HG03460 (cell line): ENCODE measurements around the gene FYB2.

Experiments used
- ATAC-seq: cut with Tn5 transposase; IDR thresholded peaks from one replicate; pipeline ENCODE4 v1.9.1; 2021; ENCODE audit not compliant: unreplicated experiment

FYB2 gene, protein sequence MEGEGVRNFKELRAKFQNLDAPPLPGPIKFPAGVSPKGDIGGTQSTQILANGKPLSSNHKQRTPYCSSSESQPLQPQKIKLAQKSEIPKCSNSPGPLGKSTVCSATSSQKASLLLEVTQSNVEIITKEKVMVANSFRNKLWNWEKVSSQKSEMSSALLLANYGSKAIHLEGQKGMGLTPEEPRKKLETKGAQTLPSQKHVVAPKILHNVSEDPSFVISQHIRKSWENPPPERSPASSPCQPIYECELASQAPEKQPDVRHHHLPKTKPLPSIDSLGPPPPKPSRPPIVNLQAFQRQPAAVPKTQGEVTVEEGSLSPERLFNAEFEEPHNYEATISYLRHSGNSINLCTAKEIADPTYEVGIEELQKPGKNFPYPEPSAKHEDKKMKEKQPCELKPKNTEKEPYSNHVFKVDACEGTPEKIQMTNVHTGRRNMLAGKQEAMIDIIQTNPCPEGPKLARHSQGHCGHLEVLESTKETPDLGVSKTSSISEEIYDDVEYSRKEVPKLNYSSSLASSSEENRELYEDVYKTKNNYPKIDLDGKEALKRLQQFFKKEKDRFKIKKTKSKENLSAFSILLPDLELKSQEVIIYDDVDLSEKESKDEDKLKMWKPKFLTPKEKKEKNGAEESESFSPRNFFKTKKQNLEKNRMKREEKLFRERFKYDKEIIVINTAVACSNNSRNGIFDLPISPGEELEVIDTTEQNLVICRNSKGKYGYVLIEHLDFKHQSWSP

DNA sequence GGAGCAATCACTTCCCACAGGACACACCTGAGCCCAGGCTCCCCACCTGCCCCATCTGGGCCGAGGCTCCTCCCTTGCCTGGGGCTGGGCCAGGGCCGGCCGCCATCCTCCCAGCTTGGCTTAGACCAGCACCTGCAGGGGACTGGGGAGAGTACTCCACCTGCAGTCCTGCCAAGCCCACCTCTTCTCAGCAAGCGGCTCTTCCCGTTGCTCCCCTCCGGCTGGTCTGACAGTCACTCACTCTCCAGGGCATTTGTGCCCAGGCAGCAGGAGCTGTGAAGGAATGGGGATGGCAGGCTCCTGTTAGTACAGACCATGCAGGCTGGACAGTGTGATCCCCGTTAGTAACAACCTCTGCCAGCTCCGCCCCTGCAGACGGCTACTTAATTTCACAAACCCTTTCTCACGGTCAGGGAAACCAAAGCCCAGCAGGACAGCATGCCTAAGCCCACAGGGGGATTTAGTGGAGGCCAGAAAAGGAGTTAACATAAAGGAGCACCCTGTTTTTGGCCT, at the start of gene FYB2:
Gene FYB2 (minus strand): TSS at position 18 of the 513 bp plus-strand sequence. CDS start 114 bp downstream, outside the sequence.
- no peak for ATAC-seq

DNA sequence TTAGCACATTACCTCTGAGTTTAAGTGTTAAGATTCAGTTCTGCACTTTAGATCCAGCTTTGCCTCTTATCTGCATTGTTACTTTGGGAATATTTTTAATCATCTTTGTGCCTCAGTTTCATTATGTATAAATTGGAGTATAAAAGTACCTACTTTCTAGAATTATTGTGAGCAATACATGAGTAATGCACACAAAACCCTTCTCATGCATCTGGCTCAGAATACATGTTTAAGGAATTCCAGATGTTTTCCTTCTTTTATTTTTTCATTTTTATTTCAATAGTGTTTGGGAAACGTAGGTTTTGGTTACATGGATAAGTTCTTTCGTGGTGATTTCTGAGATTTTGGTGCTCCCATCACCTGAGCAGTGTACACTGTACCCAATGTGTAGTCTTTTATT, 49.6 kb upstream of the FYB2 start:
- ATAC-seq: no peak

DNA sequence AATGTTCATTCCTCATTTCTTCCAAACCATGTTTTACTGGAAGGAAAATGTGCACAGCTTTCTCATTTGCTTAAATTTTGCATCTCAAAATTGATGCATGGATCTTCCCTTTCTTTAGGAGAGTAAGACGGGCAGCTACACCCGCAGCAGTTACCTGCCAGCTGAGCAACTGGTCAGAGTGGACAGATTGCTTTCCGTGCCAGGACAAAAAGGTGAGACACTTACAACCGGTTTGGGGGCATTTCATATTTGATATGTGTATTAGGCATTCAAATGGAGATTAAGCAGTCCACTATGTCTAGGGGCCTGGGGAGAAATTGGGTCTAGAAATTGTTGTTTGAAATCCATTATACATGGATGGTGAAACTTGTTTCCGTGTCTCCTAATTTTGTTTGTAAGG, 48.3 kb upstream of the FYB2 start:
- no peak for ATAC-seq

DNA sequence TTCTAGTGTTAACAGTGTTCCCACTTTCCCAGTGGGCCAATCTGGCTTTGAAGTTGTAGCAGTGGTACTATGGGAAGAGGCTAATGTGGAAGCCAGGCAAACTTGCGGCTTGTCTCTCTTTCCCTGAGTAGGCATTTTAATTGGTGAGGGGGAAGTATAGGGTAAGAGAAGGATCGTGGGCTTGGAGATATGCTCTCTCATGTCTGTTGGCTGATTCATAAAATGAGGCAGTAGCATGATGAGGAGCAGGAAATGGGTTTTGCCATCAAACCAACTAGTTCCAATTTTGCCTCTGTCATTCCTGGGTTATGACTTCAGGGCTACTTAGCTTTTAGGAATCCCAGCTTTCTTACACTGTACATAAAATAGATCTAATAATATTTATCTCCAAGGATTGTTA, 47.5 kb upstream of the FYB2 start:
- ATAC-seq: no peak

DNA sequence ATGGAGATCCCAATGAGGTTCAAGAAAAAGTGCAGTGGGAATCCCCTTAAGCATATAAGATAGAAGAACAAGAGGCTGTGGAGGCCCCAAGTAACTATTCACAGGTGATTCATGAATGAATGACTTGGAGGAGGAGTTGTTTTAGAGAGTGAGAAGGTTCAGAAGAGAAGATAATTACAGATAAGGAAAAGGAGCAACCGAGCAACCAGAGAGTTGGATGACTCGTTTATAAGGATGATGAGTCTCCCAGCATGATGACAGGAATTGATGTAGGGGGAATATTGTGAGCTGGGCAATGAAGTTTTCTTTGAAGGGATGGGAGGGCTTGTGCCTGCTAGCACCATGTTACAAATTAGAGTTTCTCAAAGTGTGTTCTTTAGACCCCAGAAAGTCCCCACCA, 45.2 kb upstream of the FYB2 start:
- ATAC-seq: no peak

DNA sequence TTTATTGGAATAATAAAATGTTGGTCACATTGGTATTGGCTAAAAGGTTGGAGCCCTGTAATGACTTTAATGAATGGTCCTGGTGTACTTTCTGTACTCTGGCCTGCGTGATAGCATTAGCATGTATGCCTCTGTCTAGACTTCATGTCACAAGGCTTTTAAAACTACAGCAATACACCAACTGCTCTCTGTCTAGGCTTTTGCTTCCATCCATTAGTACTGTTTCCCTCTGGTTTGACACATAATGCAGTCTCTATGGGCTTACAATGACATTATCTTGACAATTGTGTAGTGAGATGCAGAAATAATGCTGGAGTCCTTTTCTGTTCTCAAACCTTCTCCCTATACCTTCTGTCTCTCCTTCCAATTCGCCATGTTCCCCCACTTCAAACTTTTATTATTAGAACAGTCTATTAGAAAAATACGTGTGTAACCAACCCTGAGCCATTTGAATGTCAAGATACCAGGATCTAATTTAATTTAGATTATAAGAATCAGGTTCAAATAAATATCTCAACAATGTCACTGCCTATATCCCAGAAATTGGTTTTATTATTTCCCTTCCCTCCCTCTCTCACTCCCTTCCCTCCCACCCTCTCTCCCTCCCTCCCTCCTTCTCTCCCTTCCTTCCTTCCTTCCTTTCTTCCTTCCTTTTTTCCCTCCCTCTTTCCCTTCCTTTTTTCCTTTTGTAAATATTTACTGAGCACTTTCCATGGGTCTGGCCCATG, 44.2 kb upstream of the FYB2 start:
- ATAC-seq: no peak

DNA sequence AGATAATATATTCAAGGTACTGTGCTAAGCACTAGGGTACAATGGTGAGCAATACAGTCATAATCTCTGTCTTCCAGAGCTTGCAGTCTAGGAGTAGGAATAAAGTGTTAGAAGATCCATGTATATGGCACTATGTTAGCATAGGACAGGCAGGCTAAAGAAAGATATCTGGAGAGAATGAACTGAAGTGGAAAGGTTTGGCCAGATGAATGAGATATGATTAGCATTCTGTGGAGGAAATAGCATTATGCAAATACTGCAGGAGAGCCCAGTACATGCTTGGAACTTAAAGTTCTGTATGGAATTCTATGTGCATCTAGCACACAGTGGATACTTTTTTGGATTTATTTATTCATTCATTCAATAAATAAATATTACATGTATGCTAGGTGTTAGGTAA, 40.1 kb upstream of the FYB2 start:
- ATAC-seq: no peak

GRCh38 chr1:56856186-56856585, 37.0 kb upstream of the FYB2 start:
- no peak for ATAC-seq

- no peak for ATAC-seq
Observed at GRCh38 chr1:56855190-56855589, 36.0 kb upstream of the FYB2 start.

- ATAC-seq: no peak
Observed at GRCh38 chr1:56854521-56855099, 35.4 kb upstream of the FYB2 start, which contains the start of gene C8A. Gene C8A, plus strand, starts transcription at chr1:56854797. Its CDS starts 105 bp downstream, at chr1:56854902.

GRCh38 chr1:56852476-56852875, 33.3 kb upstream of the FYB2 start:
- ATAC-seq: no peak

- no peak for ATAC-seq
Observed at GRCh38 chr1:56850922-56851321, 31.7 kb upstream of the FYB2 start.

DNA sequence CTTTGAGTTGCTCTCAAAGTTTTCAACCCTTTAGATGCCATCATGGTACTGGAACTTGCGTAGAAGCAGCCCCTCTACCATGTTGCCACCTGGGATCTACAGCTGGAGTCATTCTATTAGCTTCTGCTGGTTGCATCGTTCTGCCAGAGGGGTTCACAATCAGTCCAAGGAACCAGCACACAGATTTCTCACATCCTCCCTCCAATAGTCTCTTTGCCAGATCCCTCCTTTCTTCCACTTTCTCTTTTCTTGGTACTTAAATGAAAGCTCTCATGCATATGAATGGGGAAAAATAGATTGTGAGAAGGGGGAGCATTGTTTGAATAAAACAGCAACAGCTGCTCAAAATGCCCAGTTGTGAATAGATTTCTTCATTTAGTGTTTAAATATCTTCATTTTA, 31.2 kb upstream of the FYB2 start:
- no peak for ATAC-seq

GRCh38 chr1:56849750-56850149, 30.5 kb upstream of the FYB2 start:
- ATAC-seq: no peak

DNA sequence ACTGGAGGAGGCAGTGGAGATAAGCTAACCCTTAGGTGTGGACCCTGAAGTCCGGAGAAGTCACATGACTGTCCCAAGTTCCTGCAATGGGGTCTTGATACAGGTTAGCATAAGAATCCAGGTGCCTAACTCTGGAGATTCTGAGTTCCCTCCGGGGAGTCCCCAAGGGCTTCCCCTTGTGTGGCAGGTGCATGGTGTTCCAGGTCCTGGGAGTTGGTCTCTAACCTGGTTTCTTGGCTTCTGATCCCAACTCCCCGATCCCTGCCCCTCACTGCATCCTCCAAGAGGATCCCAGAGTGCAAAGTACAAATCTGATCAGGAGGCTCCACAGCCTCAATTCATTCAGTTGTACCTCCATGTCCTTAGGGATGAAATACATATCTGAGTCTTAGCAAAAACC, 26.1 kb upstream of the FYB2 start:
- no peak for ATAC-seq

DNA sequence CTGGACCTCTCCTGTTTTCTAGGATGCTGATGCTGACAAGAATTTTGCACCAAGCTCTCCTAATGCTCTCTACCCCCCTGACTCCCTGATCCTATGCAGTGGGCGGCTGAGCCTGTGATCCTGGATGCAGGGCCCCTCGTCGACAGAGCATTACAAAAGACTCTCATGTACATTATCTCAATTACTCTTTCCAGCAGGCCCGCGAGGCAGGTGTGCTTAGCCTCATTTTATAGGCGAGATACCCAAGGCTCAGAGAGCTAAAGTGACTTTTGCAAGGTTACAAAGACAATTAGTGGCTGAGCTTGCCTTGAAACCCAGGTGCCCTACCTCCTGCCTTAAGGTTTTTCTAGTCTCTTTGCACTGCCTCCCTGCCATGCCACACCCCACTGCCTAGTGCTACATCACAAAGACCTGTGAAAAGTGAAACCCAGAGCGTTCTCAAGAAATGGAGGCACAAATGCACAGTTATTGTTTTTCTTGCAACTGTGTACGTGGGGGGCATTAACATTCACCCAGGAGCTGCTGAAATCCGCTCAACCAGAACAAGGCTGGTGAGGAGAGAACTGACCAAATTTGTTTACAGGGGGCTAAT, 25.4 kb upstream of the FYB2 start:
- ATAC-seq: no peak

DNA sequence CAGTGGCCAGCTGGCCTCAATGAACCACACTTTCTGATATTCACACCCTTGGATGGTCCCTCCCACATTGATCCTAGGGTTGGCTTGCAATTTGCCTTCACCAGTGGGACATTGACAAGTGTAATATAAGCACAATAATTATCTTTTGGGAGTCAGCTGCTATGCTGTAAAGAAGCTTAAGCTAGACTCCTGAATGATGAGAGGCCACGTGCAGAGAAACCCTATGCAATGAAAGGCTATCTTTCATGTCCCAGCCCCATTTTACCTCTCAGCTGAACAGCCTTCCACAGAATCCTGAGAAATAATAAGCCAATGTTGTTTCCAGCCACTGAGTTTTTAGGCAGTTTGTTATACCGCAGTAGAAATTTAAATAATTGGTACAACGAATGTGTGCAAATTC, 24.3 kb upstream of the FYB2 start:
- no peak for ATAC-seq

- no peak for ATAC-seq
Observed at GRCh38 chr1:56838759-56839158, 19.6 kb upstream of the FYB2 start.

DNA sequence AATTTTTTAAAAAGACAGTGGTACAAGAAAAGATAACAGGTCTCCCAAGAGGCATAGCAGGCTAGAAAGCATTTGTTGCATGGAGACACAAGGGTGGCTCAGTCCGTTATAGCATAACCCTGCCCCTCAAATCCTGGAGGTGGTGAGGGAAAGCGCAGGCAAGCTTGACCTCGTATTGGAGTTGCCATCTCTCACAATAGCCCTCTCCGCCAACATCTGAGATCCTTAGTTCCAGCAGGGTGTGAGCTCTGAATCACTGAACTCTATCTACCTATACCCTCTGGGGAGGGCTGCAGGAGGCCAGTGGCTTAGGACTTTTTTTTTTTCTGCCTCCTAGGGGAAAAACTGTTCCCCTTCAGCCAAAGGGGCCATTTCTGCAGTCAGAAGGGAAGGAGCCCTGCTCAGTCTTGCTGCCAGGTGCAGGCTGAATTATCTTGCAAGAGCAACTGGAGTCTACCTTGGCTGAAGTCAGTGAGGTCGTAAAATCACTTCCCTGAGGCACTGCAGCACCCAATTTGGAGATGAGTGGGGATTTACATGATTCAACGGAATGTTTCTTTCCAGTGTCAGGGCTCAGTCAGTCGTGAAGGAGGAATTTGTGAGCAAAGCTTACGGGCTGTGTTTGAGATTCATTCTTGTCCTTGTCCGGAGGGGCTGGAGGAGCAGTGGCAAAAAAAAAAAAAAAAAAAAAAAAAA, 18.2 kb upstream of the FYB2 start:
- no peak for ATAC-seq

DNA sequence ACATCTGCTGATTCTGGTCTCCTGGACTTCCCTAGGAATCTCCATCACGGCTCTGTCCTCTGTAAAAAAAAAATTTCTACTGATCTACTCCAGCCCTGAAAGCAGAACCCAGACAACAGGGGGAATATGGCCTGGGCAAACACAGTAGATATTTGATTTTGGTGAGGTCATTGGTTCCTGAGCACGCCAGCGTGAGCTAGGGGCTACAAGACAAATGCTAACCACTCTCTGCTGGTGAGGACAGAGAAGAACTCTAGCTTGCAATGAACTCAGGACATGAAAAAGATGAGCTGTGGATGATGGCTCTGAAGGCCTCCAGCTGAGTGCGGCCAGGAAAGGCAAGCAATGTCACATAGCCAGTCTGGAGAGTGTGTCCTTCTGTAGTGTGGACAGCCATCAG, 17.2 kb upstream of the FYB2 start:
- ATAC-seq: no peak
